Epithelial cell of esophagus (primary cell): Measurements from ENCODE around the gene BPI.
"Not testable (repeated sequence)": the region's sequence is repeated elsewhere in the genome, so short reads cannot be mapped to it uniquely, and the experiment has no call there.

Experiments
- DNase-seq: peaks from one replicate; pipeline ENCODE4 v3.0.0; 2010; ENCODE audit warnings: low read depth
- H3K4me3 ChIP-seq: 2 replicates; pipeline ENCODE4 v1.5.1; 2011; ENCODE audit warnings: mild to moderate bottlenecking, low read length, control low read depth
- CTCF ChIP-seq: IDR thresholded peaks from 2 replicates; pipeline ENCODE4 v1.5.1; 2011; ENCODE audit warnings: low read depth, mild to moderate bottlenecking, low read length, control low read depth, inconsistent platforms; ENCODE audit not compliant: insufficient read depth; ENCODE audit errors: missing control alignments

Gene BPI

GRCh38 chr20:38373898-38374297 lies 69.9 kb downstream of the BPI start:
- DNase-seq: no peak
- no peak for TF ChIP-seq CTCF
- H3K4me3 ChIP-seq: no peak overlapping the region

- no peak overlapping the region for H3K4me3 ChIP-seq
- TF ChIP-seq CTCF: no peak
- DNase-seq: no peak
Observed at GRCh38 chr20:38377039-38377685, 73.2 kb downstream of the BPI start.

- DNase-seq, H3K4me3 ChIP-seq: not testable (repeated sequence)
Observed at GRCh38 chr20:38377838-38378237, 73.9 kb downstream of the BPI start.

- TF ChIP-seq CTCF: no peak
- DNase-seq: no peak
- no peak overlapping the region for H3K4me3 ChIP-seq
Observed at GRCh38 chr20:38383147-38383546, 79.2 kb downstream of the BPI start.

GRCh38 chr20:38386004-38386403 lies 82.0 kb downstream of the BPI start:
- DNase-seq: no peak
- TF ChIP-seq CTCF: no peak
- no peak overlapping the region for H3K4me3 ChIP-seq

- H3K4me3 ChIP-seq: no peak overlapping the region
- DNase-seq: no peak
- TF ChIP-seq CTCF: no peak
Observed at GRCh38 chr20:38386851-38387250, 82.9 kb downstream of the BPI start.
